SK-N-SH (cell line): Measurements from ENCODE around the gene FAM177A1. TPM values are rescaled to one million over a fixed set of nuclear protein-coding genes. Genes with fewer than 3 reads are reported as not detected.

Source experiments
- CTCF ChIA-PET: fragments of 300-600, 350-600 bp; formaldehyde crosslinking; extraction: SDS; loops from one replicate; lab custom pipeline; 2021; lab: Yijun Ruan, JAX
- POLR2A ChIA-PET: fragments of 350-600 bp; sonication (Branson Sonifier 250); formaldehyde crosslinking; extraction: SDS; loops from one replicate; lab custom pipeline; 2020; ENCODE audit warnings: antibody characterized with exemption, inconsistent platforms; lab: Yijun Ruan, JAX
- DNase-seq: peaks from one replicate; pipeline ENCODE4 v3.0.0; 2012
- H2AFZ ChIP-seq: fragments of 200-600 bp; sonication (generic); 2 replicates; pipeline ENCODE4 v1.8.1; 2016; ENCODE audit warnings: antibody characterized with exemption, mild to moderate bottlenecking, low read depth
- H3F3A ChIP-seq: fragments of 200-600 bp; sonication (generic); replicated peaks from 2 replicates; pipeline ENCODE3; 2016; ENCODE audit warnings: antibody characterized with exemption, mild to moderate bottlenecking; ENCODE audit not compliant: insufficient read depth
- H3K27ac ChIP-seq, 2 experiments: fragments of 200-500 bp in 1 of 2; fragments of 200-600 bp in 1 of 2; sonication (Bioruptor generic) in 1 of 2; sonication (generic), shearing (Covaris generic) in 1 of 2; 2 replicates each; pipeline versions ENCODE4 v1.5.1 to v1.6.1; 2014 to 2016; ENCODE audit warnings: low read depth in 2 of 2, inconsistent platforms in 1 of 2, low read length in 1 of 2, mild to moderate bottlenecking in 1 of 2, mixed read lengths in 1 of 2
- H3K27me3 ChIP-seq: fragments of 200-600 bp; sonication (generic), shearing (Covaris generic); 2 replicates; pipeline ENCODE4 v1.6.1; 2016; ENCODE audit warnings: mixed run types; ENCODE audit not compliant: insufficient read depth
- H3K36me3 ChIP-seq, 2 experiments: fragments of 200-500 bp in 1 of 2; fragments of 200-600 bp in 1 of 2; sonication (Bioruptor generic) in 1 of 2; sonication (generic) in 1 of 2; replicated peaks in 1 of 2; 2 replicates each; pipeline versions ENCODE3 to v1.5.1; 2014 to 2016; ENCODE audit warnings: low read length in 1 of 2, mild to moderate bottlenecking in 1 of 2; ENCODE audit not compliant: insufficient read depth in 2 of 2, control insufficient read depth in 1 of 2
- H3K4me1 ChIP-seq, 2 experiments: fragments of 200-500 bp in 1 of 2; fragments of 200-600 bp in 1 of 2; sonication (Bioruptor generic) in 1 of 2; sonication (generic), shearing (Covaris generic) in 1 of 2; 2 replicates each; pipeline versions ENCODE4 v1.5.1 to v1.6.1; 2014 to 2016; ENCODE audit warnings: low read depth in 1 of 2, low read length in 1 of 2, mixed run types in 1 of 2; ENCODE audit not compliant: insufficient read depth in 2 of 2, control insufficient read depth in 1 of 2
- H3K4me2 ChIP-seq: fragments of 200-600 bp; sonication (generic), shearing (Covaris generic); 2 replicates; pipeline ENCODE4 v1.6.1; 2017; ENCODE audit warnings: mixed run types
- H3K4me3 ChIP-seq, 2 experiments: fragments of 200-500 bp in 1 of 2; fragments of 200-600 bp in 1 of 2; sonication (Bioruptor generic) in 1 of 2; sonication (generic), shearing (Covaris generic) in 1 of 2; 2 replicates each; pipeline versions ENCODE4 v1.5.1 to v1.8.1; 2014 to 2016; ENCODE audit warnings: low read depth in 2 of 2, inconsistent platforms in 1 of 2, low read length in 1 of 2, mild to moderate bottlenecking in 1 of 2, mixed read lengths in 1 of 2, moderate library complexity in 1 of 2
- H3K79me2 ChIP-seq: fragments of 200-600 bp; sonication (generic); 2 replicates; pipeline ENCODE4 v1.8.1; 2017; ENCODE audit warnings: mild to moderate bottlenecking; ENCODE audit not compliant: insufficient read depth
- H3K9ac ChIP-seq: fragments of 200-600 bp; sonication (generic); 2 replicates; pipeline ENCODE4 v1.6.1; 2017; ENCODE audit warnings: mixed run types
- H3K9me2 ChIP-seq: fragments of 200-600 bp; sonication (generic); 2 replicates; pipeline ENCODE4 v1.6.1; 2017; ENCODE audit warnings: mixed run types
- H3K9me3 ChIP-seq: fragments of 200-600 bp; sonication (generic); 2 replicates; pipeline ENCODE4 v1.6.1; 2017; ENCODE audit warnings: mixed run types, mild to moderate bottlenecking, moderate library complexity
- H4K20me1 ChIP-seq: fragments of 200-600 bp; sonication (generic); 2 replicates; pipeline ENCODE4 v1.6.1; 2017; ENCODE audit warnings: mild to moderate bottlenecking, mixed run types; ENCODE audit not compliant: insufficient read depth
- CHD2 ChIP-seq: fragments of 150-350 bp; IDR thresholded peaks from 2 replicates; pipeline ENCODE4 v1.6.1; 2018; ENCODE audit warnings: low read length; ENCODE audit not compliant: partially characterized antibody
- EZH2phosphoT487 ChIP-seq: fragments of 200-600 bp; sonication (generic); IDR thresholded peaks from 2 replicates; pipeline ENCODE4 v1.6.1; 2017; ENCODE audit warnings: low read depth, mixed run types, mild to moderate bottlenecking, antibody characterized with exemption, moderate library complexity, borderline replicate concordance
- FOSL2 ChIP-seq: IDR thresholded peaks from 2 replicates; pipeline ENCODE4 v1.4.0; 2012; ENCODE audit warnings: low read depth, mild to moderate bottlenecking, moderate library complexity, borderline replicate concordance
- FOXJ3 ChIP-seq: sonication (generic); formaldehyde crosslinking; IDR thresholded peaks from 2 replicates; pipeline ENCODE4 v1.5.1; 2020; ENCODE audit warnings: mild to moderate bottlenecking, missing genetic modification reagents
- JUND ChIP-seq: IDR thresholded peaks from 2 replicates; pipeline ENCODE4 v1.4.0; 2012
- MEF2A ChIP-seq: IDR thresholded peaks from 2 replicates; pipeline ENCODE4 v1.4.0; 2012; ENCODE audit warnings: low read depth, borderline replicate concordance
- RAD21 ChIP-seq: IDR thresholded peaks from 2 replicates; pipeline ENCODE4 v1.6.1; 2012; ENCODE audit warnings: mild to moderate bottlenecking, low read length
- RCOR1 ChIP-seq: fragments of 150-350 bp; IDR thresholded peaks from 2 replicates; pipeline ENCODE4 v1.6.1; 2017; ENCODE audit warnings: antibody characterized with exemption, low read length
- REST ChIP-seq: IDR thresholded peaks from 2 replicates; pipeline ENCODE4 v1.6.1; 2012; ENCODE audit warnings: mild to moderate bottlenecking, low read depth, low read length, moderate library complexity
- RFX5 ChIP-seq: IDR thresholded peaks from 2 replicates; pipeline ENCODE4 v1.6.1; 2012; ENCODE audit warnings: mild to moderate bottlenecking, improper control_type of control experiment, low read length
- TAF1 ChIP-seq: IDR thresholded peaks from 2 replicates; pipeline ENCODE4 v1.6.1; 2012; ENCODE audit warnings: low read depth, mild to moderate bottlenecking, low read length, moderate library complexity, borderline replicate concordance
- TEAD4 ChIP-seq: IDR thresholded peaks from 2 replicates; pipeline ENCODE4 v1.4.0; 2012; ENCODE audit warnings: mild to moderate bottlenecking, borderline replicate concordance; ENCODE audit not compliant: insufficient read depth
- USF1 ChIP-seq: IDR thresholded peaks from 2 replicates; pipeline ENCODE4 v1.4.0; 2012; ENCODE audit warnings: low read depth, borderline replicate concordance
- USF2 ChIP-seq: fragments of 150-350 bp; IDR thresholded peaks from 2 replicates; pipeline ENCODE4 v1.6.1; 2017; ENCODE audit warnings: antibody characterized with exemption, low read length, low read depth, borderline replicate concordance
- YY1 ChIP-seq: IDR thresholded peaks from 2 replicates; pipeline ENCODE4 v1.4.0; 2012; ENCODE audit warnings: low read depth, mild to moderate bottlenecking
- ZBTB33 ChIP-seq: IDR thresholded peaks from 2 replicates; pipeline ENCODE4 v1.4.0; 2012; ENCODE audit warnings: low read depth, borderline replicate concordance
- WGBS: methylation state at CpG from one replicate; pipeline ENCODE4 v1.1.6; 2017; ENCODE audit warnings: low lambda C conversion rate; 5-methylcytosine and 5-hydroxymethylcytosine counted together
- polyA plus RNA-seq, 3 experiments: library from polyadenylated mRNA; depleted of rRNA; stranded (reverse); fragments of >200 nt; gene quantifications; 2 replicates each; pipeline ENCODE4 v1.2.3, GENCODE V29; 2012
- TF ChIP-seq, protein P1 (sequence below): IDR thresholded peaks from 2 replicates; pipeline ENCODE4 v1.4.0; 2012; ENCODE audit warnings: low read depth
- TF ChIP-seq, protein P2 (sequence below): fragments of 200-600 bp; sonication (generic); IDR thresholded peaks from 2 replicates; pipeline ENCODE4 v1.6.1; 2017; ENCODE audit warnings: antibody characterized with exemption, mild to moderate bottlenecking, moderate library complexity

FAM177A1 gene
- polyA plus RNA-seq, 1 of the 3 experiments (the other 2 are of a cell fraction) = 36.7 TPM

DNA sequence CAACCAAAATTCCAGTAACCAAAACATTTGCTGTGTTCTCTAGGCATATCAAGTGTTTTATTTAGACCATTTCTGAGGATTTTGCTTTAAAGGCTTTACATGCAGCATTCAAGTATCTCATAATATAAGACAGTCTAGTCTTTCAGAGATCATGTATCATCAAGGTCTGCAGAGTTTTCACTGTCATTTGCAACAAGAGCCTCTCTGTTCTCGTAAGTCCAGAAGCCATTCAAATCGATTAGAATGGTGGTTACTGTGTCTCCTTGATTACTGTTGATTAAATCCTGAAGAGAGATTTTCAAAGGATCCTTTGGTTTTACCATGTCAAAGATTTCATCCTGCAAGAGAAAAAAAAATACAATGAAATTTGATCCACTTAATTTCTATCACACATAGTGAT is 39.4 kb downstream of the FAM177A1 start:
- POLR2A ChIA-PET = no interaction called here
- Histone ChIP-seq H3K4me3 (no peak overlapping the region), H3K79me2 (no peaks in the 10 kb centered on the region), H3K9me3 (no peaks in the 10 kb centered on the region), H3K4me1 (no peaks in the 10 kb centered on the region), H3K4me2 (no peak overlapping the region), H3K27ac (no peak overlapping the region), H3K9me2 (no peaks in the 10 kb centered on the region), H2AFZ (no peak overlapping the region), H3K36me3 (peaks cover 34 to 62% of the 10 kb centered on the region in 2 experiments), H4K20me1 (no peaks in the 10 kb centered on the region), H3F3A (peaks cover 38% of the 10 kb centered on the region), H3K27me3 (no peaks in the 10 kb centered on the region), H3K9ac (no peak overlapping the region)
- WGBS = 94% methylated on average over 2 of the region's 2 CpGs
- no peak for DNase-seq
- TF ChIP-seq JUND (no peak), MEF2A (no peak), TAF1 (no peak), RFX5 (no peak), RAD21 (no peak), USF1 (no peak), FOSL2 (no peak), USF2 (no peak), CHD2 (no peak), ZBTB33 (no peak), EZH2phosphoT487 (no peak), REST (no peak), TEAD4 (no peak), YY1 (no peak), FOXJ3 (CRISPR knock-in tag) (no peak), RCOR1 (no peak)
- TF ChIP-seq, protein P1, sequence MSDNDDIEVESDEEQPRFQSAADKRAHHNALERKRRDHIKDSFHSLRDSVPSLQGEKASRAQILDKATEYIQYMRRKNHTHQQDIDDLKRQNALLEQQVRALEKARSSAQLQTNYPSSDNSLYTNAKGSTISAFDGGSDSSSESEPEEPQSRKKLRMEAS = no peak
- TF ChIP-seq, protein P2, sequence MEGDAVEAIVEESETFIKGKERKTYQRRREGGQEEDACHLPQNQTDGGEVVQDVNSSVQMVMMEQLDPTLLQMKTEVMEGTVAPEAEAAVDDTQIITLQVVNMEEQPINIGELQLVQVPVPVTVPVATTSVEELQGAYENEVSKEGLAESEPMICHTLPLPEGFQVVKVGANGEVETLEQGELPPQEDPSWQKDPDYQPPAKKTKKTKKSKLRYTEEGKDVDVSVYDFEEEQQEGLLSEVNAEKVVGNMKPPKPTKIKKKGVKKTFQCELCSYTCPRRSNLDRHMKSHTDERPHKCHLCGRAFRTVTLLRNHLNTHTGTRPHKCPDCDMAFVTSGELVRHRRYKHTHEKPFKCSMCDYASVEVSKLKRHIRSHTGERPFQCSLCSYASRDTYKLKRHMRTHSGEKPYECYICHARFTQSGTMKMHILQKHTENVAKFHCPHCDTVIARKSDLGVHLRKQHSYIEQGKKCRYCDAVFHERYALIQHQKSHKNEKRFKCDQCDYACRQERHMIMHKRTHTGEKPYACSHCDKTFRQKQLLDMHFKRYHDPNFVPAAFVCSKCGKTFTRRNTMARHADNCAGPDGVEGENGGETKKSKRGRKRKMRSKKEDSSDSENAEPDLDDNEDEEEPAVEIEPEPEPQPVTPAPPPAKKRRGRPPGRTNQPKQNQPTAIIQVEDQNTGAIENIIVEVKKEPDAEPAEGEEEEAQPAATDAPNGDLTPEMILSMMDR = no peak
- CTCF ChIA-PET = no interaction called here
